Tibial nerve (tissue), 4 donors: Measurements from ENCODE around the gene SCCPDH. TPM values are rescaled to one million over a fixed set of nuclear protein-coding genes. Genes with fewer than 3 reads are reported as not detected.

ENCODE experiments used
- DNase-seq, 2 donors: peaks; one replicate each; pipeline ENCODE4 v3.0.0-alpha.2; 2019; ENCODE audit warnings: low spot score in 2 of 2
- H3K27ac ChIP-seq, 4 donors: fragments of 200-600 bp; sonication (generic) in 3 of 4; one replicate each; pipeline ENCODE4 v1.5.1; 2017 to 2019; ENCODE audit warnings: mild to moderate bottlenecking in 1 of 4
- H3K27me3 ChIP-seq, 2 donors: fragments of 200-600 bp; sonication (generic) in 1 of 2; one replicate each; pipeline versions ENCODE4 v1.5.1 to v1.6.0; 2017 to 2019
- H3K36me3 ChIP-seq, 3 donors: fragments of 200-600 bp; sonication (generic); one replicate each; pipeline ENCODE4 v1.5.1; 2018 to 2019
- H3K4me1 ChIP-seq, 4 donors: fragments of 200-600 bp; sonication (generic) in 3 of 4; one replicate each; pipeline ENCODE4 v1.5.1; 2017 to 2019
- H3K4me3 ChIP-seq, 4 donors: fragments of 200-600 bp; sonication (generic) in 3 of 4; one replicate each; pipeline ENCODE4 v1.5.1; 2017 to 2019; ENCODE audit warnings: mild to moderate bottlenecking in 1 of 4, moderate library complexity in 1 of 4
- H3K9me3 ChIP-seq, 4 donors: fragments of 200-600 bp; sonication (generic) in 3 of 4; one replicate each; pipeline ENCODE4 v1.5.1; 2017 to 2019
- CTCF ChIP-seq, 5 experiments: fragments of 200-600 bp in 3 of 5; fragments of 450-650 bp in 2 of 5; sonication (generic) in 3 of 5; IDR thresholded peaks; one replicate each; pipeline ENCODE4 v1.5.1; 2016 to 2019; ENCODE audit warnings: antibody characterized with exemption in 5 of 5, mild to moderate bottlenecking in 3 of 5, moderate library complexity in 2 of 5
- EP300 ChIP-seq, 2 donors: sonication (generic); formaldehyde crosslinking; IDR thresholded peaks; one replicate each; pipeline ENCODE4 v1.6.1; 2017; ENCODE audit warnings: antibody characterized with exemption in 2 of 2, mild to moderate bottlenecking in 1 of 2
- POLR2A ChIP-seq, 2 donors: fragments of 450-650 bp; IDR thresholded peaks; one replicate each; pipeline ENCODE4 v1.6.1; 2017; ENCODE audit warnings: antibody characterized with exemption in 2 of 2, mild to moderate bottlenecking in 2 of 2, moderate library complexity in 2 of 2
- WGBS, 2 donors: methylation state at CpG; one replicate each; pipeline ENCODE4 v1.1.5; 2018; 5-methylcytosine and 5-hydroxymethylcytosine counted together
- total RNA-seq, 4 donors: library from RNA; depleted of rRNA; stranded (reverse); fragments of >200 nt; gene quantifications; one replicate each; pipeline ENCODE4 v1.1.0, GENCODE V29; 2016

The SCCPDH gene
- 100 to 1,000 TPM in 1 of 4 donors, 10 to 100 TPM in 3; 61.2 to 109 (median 74.6) TPM for total RNA-seq

GRCh38 chr1:246724016-246724730, at the start of gene SCCPDH:
SCCPDH (plus strand) TSS chr1:246724409; CDS start chr1:246724423, 14 bp downstream.
- TF ChIP-seq EP300 (IDR thresholded peaks at IDR 0.05) (peak in 1 of 2 donors; percentile 78), CTCF (IDR thresholded peaks at IDR 0.05) (peak in 2 of 5 experiments; percentile 7 to 13), POLR2A (IDR thresholded peaks at IDR 0.05) (peak; percentile 49 to 65)
- peak within 1 kb of the TSS; percentile 84 to 99 (median 94) for H3K27ac ChIP-seq
- H3K4me1 ChIP-seq, result peaks cover 0 to 31% (median 6%) of the 10 kb centered on the region in 4 donors
- WGBS, 2 donors, result 0 to 1% methylated on average over 31 to 59 of the region's 89 CpGs
- peaks cover 0 to 6% (median 0%) of the 10 kb centered on the region in 4 donors for H3K9me3 ChIP-seq
- H3K27me3 ChIP-seq, result no peaks in the 10 kb centered on the region
- DNase-seq, result peak; percentile 36 to 42
- peaks cover 0 to 20% (median 0%) of the 10 kb centered on the region in 3 donors for H3K36me3 ChIP-seq
- H3K4me3 ChIP-seq, result peak within 1 kb of the TSS; percentile 68 to 97 (median 84)

GRCh38 chr1:246677842-246678241, 46.4 kb upstream of the SCCPDH start:
- Histone ChIP-seq H3K9me3 (no peaks in the 10 kb centered on the region), H3K27ac (no peak overlapping the region), H3K27me3 (no peaks in the 10 kb centered on the region), H3K4me1 (peaks cover 0 to 22% (median 5%) of the 10 kb centered on the region in 4 donors), H3K4me3 (no peak overlapping the region), H3K36me3 (peaks cover 0 to 3% (median 0%) of the 10 kb centered on the region in 3 donors)
- WGBS, 2 donors, result 41 to 50% methylated on average over 2 of the region's 2 CpGs
- TF ChIP-seq EP300 (IDR thresholded peaks at IDR 0.05) (no peak), CTCF (IDR thresholded peaks at IDR 0.05) (no peak), POLR2A (IDR thresholded peaks at IDR 0.05) (no peak)
- DNase-seq, result no peak

- no peak for DNase-seq
- 66 to 77% methylated on average over 18 of the region's 18 CpGs for WGBS, 2 donors
- Histone ChIP-seq H3K36me3 (no peaks in the 10 kb centered on the region), H3K4me3 (no peak overlapping the region), H3K9me3 (no peaks in the 10 kb centered on the region), H3K4me1 (peaks cover 0 to 22% (median 5%) of the 10 kb centered on the region in 4 donors), H3K27me3 (no peaks in the 10 kb centered on the region), H3K27ac (no peak overlapping the region)
- TF ChIP-seq EP300 (IDR thresholded peaks at IDR 0.05) (no peak), POLR2A (IDR thresholded peaks at IDR 0.05) (no peak), CTCF (IDR thresholded peaks at IDR 0.05) (no peak)
Measured at GRCh38 chr1:246678816-246679793, 45.1 kb upstream of the SCCPDH start.

GRCh38 chr1:246679794-246680177, 44.4 kb upstream of the SCCPDH start:
- no peaks in the 10 kb centered on the region for H3K27me3 ChIP-seq
- no peaks in the 10 kb centered on the region for H3K36me3 ChIP-seq
- no peaks in the 10 kb centered on the region for H3K9me3 ChIP-seq
- TF ChIP-seq EP300 (IDR thresholded peaks at IDR 0.05) (no peak), POLR2A (IDR thresholded peaks at IDR 0.05) (no peak), CTCF (IDR thresholded peaks at IDR 0.05) (no peak)
- H3K27ac ChIP-seq, result no peak overlapping the region
- WGBS, 2 donors, result 41 to 58% methylated on average over 1 of the region's 1 CpG
- no peak overlapping the region for H3K4me3 ChIP-seq
- H3K4me1 ChIP-seq, result peaks cover 0 to 22% (median 5%) of the 10 kb centered on the region in 4 donors
- DNase-seq, result no peak
